ENCODE measurements around the gene FOXD3.

The FOXD3 gene

DNA sequence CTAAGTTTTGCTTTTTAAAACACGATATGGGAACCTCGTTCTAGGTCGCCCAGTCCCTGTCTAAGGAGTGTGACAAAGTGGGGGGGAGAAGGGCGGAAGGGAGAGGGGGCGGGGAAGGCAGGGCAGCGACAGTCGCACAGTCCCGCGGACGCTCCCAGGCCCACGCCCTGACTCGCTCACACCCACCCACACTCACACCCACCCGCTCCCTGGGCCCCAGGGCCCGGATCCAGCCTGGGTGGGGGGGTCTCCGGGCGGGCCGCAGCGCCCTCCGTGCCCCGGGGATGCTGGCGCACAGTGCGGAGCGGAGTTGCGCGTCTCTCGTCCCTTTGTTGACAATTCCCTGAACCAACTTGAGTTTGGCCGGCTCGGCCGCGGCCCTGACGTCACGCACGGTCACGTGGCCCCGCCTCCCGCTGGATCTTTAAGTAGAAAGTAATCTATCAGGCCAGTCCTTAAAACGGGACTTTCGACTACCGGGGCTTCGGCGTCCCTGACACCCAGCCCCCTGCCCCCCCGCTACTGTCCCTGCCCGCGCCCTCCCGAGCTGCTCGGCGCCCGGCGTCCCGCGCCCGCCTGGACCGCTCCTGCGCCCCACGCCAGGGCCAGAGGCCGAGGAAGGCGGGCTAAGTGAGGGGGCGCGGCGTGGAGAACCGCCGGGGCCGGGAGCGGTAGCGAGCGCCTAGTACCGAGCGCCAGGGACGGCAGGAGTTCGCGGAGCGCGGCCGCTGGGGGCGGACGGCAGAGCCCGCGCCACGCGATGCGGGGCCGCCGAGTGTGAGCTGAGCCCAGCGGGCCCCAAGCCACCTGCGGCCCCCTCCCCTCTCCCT is at the start of gene FOXD3:
Gene FOXD3, plus strand, starts transcription at position 454 of the 830 bp plus-strand sequence. CDS start 492 bp downstream, outside the sequence.
- no peak for DNase-seq (ENCODE audit: low read depth)

DNA sequence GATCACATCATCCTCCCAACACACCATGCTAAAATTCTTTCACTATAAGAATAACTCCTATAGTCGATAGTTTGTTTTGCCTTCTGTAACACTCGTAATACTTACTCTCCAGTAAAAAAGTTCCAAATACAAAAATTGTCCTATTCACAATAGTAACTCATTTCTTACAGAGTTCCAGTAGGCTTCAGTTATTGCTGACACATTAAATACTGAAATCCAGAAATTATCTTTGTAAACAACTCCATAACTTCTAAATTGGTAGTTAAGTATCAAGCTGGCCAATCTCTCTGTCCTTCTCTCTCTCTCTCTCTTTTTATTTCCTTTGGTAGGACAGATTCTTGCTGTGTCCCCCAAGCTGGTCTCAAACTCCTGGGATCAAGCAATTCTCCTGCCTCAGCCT is 49.6 kb upstream of the FOXD3 start:
- no peak for DNase-seq (ENCODE audit: low read depth)

DNA sequence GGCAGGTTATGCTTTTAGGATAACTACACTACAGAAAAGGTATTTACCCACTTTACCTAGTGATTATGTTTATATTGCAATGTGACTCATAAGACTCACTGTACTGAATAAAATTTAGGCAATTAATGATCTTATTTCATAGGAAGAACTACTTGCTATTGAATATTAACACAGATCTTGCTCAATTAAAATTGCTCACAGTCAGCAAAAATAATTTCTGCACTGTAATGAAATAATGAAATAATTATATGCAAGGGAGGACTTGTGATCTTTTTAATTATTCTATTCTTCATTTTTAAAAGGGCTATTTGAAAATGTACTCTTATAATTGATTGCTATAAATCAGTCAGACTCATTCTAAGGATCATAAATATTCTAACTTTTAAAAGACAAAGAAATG is 48.0 kb upstream of the FOXD3 start:
- DNase-seq (ENCODE audit: low read depth): no peak

DNA sequence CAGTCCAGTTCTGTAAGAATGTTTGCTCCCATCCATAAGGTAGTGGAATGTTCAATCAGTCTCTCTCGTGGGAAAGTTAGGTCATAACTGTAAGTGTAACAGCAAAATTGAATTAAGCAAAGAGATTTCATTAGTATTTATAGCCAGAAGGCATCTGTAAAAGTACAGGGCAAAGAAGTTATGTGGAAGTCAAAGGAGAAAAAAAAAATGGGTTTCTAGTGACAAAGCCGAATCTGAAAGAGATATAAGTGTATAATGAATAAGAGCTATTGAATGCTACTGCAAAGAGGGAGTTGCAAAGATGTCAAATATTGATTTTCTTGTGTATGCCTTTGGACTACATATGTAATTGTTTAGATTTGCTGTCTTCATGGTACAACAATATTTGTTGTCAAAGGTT is 47.4 kb upstream of the FOXD3 start:
- DNase-seq (ENCODE audit: low read depth): no peak

DNA sequence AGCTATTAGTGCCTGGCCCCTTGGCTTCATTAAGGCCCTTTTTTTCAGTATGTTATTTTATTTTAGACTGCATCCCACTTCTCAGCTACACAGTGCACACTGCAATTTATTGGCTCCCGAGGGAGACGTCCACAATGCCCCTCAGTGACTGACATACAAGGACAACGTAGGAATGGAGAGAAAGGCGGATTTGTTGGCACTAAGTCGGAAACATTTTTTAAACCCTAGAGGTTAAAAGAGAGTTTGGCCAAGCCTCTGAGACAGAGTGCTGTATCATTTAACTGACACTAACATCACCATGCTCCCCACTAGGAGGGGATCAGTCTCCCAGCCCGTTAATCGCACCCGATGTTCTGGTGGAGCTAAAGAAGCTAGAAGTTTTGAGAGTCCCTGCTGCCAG is 45.7 kb upstream of the FOXD3 start:
- no peak for DNase-seq (ENCODE audit: low read depth)

DNA sequence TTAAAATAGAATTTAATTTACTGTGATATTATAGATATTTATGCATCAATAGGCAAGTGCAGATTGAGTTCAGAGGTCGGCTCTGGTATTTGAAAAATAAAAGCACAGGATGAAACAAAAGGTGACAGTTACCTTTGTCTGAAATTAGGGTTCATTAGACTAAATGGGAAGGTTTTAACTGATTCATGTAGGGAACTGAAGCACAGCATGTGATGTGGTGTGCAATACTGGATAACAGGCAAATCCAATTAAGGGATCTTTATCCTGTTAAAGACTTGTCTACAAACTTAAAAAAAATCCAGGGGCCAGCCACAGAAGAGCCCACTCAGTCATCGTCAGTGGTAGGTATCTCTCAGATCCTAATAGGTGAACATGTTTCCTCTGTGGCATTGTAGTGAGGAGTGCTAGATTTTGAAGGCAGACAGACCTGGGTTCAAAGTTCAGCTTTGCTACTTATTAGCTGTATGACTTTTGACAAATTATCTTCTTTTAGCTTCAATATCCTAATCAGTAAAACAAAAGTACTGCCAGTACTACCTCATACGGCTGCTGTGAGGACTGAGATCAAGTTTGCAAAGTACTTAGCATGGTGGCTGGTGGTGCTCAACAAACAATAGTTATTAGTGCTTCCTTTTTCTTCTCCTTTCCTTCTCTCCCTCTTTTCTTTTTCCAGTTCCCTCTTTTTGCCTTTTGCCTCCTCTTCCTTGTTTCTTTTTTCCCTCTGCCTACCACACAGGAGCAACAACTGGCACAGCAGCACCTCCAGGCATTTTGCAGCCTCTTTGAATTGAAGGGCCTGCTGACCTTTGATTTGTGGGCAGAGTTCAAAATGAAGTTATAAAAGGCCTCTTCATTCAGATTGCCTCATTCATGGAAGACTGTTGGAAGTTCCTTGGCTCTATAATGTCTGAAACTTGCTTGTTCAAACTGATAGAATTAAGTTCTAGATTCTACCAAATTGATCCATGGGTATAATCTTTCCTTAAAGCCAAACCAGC is 44.9 kb upstream of the FOXD3 start:
- DNase-seq (ENCODE audit: low read depth): no peak

DNA sequence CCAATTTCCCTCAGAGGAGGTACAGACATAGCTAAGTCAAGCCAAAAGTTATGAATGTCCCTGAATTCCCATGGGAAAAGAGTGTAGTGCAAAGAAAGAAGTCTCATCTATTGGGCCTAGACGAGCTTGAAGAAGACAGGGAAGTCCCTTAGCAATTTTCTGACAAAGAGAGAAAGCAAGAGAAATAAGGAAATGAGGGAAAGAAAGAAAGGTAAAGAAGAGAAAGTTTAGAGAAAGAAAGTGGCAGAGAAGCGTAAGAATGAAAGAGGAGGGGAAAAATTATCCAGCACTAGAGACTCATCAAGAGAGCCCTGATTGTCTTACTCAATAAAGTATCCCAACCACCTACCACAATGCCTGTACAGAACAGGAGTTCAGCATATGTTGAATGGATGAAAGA is 40.6 kb upstream of the FOXD3 start:
- no peak for DNase-seq (ENCODE audit: low read depth)

DNA sequence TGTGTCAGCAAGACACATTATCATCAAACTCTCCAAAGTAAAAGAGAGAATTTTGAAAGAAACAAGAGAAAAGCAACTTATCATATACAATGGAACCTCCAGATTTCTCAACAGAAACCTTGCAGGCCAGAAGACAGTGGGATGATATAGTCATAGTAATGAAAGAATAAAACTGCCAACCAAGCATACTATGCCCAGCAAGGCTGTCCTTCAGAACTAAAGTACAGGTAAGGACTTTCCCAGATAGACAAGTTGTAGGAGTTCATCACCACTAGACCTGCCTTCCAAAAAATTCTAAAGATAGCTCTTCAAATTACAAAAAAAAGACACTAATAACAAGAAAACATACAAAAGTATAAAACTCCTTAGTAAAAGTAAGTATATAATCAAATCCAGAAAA is 33.2 kb upstream of the FOXD3 start:
- DNase-seq (ENCODE audit: low read depth): no peak

DNA sequence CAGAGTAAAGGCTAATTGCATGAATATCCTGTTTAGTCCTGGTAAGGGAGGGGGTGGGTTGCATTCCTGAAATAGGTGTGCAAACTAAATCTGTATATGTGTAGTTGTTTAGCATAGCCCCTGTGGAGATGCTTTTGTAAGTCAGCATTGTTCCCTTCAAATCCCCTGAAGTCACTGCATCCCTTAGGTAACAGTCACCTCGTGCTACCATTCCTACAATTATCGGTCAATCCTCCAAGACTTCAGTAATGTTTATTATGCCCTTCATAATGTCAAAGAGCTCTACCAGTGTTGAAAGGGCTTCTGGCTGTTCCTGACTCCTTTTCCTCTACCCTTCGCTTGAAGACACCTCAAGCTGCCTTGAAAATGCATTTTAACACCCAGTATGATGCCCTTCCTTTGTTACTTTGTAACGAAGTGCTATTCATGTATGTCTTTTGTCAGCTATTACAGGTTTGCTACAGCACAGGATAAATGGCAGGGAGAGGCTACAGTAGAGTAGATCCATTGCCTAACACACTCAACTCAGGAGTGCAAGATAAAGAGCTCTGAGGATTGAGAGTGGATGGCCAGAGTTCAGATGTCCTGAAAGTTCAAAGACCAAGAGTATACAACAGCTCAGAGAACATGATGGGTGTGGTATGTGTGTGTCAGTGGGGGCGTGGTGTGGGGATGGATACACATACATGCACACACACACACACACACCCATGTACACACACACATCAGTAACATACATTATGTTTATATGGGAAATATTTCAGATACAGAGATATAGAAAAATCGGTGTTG is 27.4 kb upstream of the FOXD3 start:
- DNase-seq (ENCODE audit: low read depth): no peak

DNA sequence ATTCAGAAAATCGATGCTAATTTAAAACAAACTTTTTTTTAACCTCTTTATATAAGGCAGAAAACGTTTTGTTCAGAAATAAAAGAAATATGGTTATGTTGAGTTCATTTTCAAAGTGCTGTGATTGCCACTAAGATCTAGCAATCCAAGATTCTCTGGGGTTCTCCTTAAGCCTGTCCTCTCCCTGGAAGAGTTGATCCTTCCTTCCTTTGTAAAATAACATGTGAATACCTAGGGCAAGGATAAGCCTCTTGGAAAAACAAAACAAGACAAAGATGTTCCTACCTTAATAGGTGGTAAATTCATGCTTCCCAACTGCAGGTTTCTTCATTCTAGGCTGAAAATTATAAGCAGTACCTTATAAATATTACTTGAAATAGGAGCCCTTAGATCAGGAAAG is 18.0 kb upstream of the FOXD3 start:
- DNase-seq (ENCODE audit: low read depth): no peak

DNA sequence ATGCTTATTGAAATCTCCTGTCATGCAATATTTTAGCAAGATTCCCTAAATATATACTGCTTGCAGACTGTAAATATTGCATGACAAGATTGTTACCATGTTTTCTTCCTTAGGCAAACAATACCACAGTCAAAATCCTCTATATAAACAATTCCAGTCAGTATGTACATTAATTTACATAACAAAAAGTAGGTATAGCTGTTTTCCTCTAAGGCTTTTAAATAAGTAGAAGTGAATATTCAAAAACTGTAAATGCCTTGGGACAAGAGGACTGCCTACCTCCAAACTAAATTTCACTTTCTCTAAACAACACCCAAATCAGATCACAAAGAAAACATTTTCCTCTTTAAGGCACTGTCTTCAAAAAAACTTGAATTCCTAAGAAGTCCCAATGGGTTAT is 17.3 kb upstream of the FOXD3 start:
- DNase-seq (ENCODE audit: low read depth): no peak

DNA sequence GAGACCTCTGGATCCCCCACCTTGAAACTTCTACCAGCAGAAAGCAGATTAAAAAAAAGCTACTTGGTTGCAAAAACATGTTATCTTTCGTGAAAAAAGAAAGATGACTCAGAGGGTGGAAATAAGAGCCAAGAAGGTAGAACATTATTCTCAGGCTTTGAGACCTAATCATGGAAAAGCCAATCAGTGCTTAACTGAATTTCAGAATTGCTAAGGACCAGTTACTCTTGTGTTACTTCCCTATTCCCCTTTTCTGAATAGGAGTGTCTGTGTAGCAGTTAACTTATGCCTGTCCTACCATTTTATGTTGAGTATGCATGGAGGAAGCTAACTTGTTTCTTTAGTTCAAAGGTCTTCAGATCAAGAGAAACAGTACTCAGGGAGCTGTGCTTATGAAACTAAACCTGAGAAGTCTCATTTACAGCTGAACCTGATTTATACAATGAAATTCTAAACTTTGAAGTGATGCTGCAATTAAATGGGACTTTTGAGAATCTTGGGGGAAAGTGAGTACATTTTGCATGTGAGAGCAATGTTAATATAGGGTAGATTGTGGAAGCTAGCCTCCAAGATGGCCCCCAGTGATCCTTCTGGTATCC is 15.1 kb upstream of the FOXD3 start:
- DNase-seq (ENCODE audit: low read depth): no peak

DNA sequence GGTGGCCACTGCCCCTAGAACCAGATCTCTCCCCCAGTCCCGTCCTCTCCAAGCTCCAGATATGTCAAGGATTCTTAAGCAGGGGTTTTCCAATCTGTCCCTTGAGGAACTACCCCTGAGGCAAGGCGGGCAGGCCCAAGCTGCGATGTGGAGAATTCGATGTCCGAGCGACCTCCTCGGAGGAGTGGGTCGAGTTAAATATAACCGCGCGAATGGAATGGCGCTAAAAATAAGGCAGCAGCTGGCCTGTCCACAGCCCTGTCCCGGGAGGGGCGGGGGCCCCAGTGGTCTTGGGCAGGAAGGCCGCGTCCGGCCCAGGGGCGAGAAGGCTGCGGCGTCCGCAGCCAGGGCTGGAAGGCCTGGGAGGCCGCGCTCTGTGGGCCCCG is 5.8 kb upstream of the FOXD3 start:
- no peak for DNase-seq (ENCODE audit: low read depth)

DNA sequence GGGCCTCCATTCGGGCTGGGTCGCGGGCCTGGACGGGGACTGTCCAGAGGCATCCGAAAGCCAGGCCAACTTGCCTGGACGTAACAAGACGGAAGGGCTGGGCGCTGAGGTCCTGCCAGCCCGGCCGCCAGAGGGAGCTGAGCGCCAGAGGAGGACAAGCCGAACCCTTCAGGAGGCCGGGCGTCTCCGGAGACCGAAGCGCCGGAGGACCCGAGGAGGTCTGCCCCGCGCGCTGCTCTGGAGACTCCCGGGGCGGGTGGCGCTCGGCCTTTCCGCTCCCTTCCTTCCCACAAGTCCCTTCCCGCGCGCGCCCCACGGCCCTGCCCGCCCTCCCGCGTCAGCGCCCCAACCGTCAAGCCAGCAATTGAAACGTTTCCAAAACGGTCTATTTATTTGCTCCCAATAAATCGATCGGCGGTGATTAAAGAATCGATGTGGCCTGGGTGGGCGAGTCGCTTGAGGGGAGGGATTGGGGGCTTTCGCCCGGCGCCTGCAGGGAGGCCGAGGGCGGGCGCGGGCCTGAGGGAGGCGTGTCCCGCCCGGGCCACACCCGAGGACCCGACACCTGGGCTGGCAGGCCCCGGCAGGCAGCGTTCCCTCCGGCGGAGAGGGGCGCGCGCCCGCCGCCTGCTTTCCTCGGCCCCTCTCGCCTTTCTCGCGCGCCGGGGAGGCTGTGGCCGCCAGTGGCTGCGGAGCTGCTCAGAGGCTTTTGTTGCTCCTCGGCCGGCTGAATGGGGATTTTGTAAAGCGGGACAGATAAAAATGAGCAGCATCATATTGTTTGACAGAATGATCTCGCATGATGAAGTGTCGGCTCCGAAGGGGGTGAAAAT is 5.2 kb upstream of the FOXD3 start:
- DNase-seq (ENCODE audit: low read depth): no peak

DNA sequence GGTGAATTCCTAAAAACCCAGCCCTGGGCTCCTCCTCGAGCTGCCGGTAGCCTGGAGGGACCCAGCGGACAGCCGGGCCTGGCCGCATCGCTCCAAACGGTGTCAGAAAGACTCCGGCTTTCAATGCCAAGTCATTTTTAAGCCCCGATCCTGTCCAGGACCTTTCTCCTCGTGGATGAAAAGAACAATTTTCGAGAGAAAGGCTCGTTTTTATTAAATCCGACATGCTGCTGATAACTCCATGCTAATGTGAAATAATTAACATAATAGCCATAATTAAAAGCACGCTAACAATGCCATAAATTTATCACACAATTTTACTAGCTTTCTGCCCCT is 4.6 kb upstream of the FOXD3 start:
- DNase-seq (ENCODE audit: low read depth): no peak

DNA sequence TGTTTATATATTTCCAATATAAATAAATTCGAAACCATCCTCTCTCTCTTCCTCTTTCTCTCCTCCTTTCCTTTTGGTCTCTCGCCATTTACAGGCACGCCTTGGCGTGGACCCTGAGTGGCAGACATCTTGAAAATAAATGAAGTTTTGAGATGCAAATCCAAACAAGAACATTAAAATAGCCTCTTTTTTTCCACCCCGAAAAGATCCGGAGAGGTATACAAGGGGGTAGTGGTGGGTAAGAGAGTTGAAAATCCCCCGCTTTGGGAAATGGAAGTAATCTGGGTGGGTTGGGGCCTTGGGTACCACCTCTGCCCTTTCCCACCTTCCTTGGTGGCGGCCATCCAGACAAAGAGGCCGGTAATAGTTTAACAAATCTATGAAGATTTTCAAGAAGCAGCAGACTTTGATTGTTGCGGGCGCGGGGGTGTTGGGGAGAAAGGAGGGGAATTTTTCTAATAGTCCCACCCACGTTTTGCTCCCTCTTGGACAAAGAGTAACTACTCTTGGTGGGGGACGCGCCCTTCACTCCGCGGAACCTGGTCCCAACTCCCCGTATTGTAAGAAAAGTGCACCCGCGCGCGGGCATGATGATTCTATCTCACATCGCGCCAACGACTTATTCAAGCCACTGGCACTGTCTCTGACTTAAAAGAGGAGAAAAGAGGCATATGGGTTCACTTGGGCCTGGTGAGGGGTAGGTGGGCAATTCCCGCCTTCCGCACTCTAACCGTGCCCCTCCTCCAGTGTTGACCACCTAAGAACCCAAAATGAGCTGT is 4.0 kb upstream of the FOXD3 start:
- DNase-seq (ENCODE audit: low read depth): no peak

DNA sequence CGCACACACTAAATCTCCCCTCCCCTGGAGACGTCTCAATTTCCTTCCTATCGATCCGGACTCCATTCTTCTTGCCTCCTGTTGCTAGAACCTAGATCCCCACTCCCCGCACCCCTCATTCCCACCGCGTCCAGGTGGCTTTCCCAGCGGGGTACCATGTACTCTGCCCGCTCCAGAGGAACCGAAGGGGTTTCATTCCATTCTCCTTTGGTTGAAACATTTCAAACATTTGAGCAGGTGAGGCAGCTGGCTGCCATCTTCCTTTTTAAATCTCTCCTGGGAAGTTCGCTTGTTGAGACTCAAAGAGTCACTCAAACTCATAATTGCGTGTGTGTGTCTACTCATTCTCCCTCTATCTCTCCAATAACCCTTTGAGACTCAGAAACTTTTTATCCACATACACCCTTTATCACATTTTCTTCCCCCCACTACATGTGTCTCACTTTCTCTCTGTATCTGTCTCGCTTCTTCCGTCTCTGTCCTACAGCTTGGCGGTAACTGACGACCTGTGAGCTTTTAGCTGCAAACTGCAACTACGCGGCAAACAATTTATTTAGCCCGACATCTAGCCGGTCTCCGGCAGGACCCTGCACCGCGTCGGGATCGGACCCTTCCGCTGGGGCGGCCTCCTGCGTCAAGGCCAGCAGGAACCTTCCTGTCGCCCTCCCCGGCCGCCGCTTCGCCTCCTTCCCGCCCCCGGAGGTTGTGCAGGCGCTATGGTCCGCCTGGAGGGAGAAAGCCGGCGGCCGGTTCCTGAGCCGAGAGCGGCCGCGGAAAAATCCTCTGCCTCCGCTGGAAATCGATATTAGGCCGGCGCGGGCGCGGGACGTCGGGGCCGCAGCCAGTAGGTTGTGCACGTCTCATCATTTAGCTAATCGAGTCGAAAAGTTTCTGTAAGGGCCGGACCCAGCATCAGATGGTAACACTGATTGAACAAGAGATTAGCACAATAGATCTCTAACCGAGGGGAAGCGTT is 3.0 kb upstream of the FOXD3 start:
- no peak for DNase-seq (ENCODE audit: low read depth)

DNA sequence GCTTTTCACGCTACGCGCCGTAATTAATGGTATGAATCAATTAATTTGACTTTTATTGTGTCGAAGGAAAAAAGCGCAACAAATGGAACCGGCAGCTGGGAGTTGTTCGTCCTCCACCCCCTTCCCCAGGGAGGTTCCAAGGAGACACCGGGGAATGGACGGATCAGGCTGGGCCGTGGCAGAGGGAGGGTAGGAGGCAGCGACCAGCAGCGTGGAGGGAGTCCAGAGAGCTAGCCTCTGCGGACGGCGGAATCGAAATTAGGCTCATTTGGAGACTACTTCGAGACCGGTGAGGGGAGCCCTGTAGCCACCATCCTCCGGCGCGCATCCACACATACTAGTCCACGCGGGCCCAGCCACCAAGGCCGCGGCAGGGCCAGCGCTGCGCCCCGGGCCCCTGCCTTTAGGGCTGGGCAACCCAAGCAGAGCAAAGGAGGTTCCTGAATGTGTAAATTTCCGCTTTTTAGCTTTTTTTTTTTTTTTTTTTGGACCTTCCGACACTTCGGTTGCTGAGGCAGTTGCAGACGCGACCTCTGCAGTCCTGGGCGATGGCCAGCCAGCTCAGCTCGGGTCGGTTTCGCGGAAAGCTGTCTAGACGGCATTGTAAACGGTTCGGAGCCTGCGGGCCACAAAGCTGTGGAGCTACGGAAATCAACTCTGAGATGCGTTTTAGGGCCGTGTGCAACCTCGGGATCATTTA is 2.2 kb upstream of the FOXD3 start:
- no peak for DNase-seq (ENCODE audit: low read depth)
